ENCODE data around the gene BTN1A1.
"Not testable (repeated sequence)": the region's sequence is repeated elsewhere in the genome, so short reads cannot be mapped to it uniquely, and the experiment has no call there.

The BTN1A1 gene, protein sequence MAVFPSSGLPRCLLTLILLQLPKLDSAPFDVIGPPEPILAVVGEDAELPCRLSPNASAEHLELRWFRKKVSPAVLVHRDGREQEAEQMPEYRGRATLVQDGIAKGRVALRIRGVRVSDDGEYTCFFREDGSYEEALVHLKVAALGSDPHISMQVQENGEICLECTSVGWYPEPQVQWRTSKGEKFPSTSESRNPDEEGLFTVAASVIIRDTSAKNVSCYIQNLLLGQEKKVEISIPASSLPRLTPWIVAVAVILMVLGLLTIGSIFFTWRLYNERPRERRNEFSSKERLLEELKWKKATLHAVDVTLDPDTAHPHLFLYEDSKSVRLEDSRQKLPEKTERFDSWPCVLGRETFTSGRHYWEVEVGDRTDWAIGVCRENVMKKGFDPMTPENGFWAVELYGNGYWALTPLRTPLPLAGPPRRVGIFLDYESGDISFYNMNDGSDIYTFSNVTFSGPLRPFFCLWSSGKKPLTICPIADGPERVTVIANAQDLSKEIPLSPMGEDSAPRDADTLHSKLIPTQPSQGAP

DNA sequence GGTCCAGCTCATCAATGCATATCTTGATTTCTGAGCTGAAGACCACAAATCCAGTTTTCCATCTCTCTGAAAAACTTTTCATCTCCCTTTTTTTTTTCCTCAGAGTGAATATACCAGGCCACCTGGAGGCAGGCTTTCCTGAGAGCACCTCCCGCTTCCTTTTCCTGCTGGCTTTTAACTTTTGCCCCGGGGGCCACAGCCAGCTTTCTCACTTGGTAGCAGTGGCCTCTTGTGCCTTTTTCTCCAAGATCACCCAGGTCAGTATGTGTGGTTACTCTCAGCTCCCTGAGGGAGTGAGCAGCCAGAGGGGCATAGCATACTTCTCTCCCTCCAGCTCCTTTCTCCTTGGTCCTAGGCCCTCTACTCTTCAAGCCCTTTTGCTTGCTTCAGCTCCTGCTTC is at the start of gene BTN1A1:
Gene BTN1A1, plus strand, starts transcription at position 202 of the 400 bp plus-strand sequence. CDS start 984 bp downstream, outside the sequence.
- no peak for DNase-seq (ENCODE audit: low spot score)

GRCh38 chr6:26452631-26453235 is 47.4 kb upstream of the BTN1A1 start:
- DNase-seq (ENCODE audit: low spot score) = no peak

GRCh38 chr6:26454631-26455030 is 45.5 kb upstream of the BTN1A1 start:
- no peak for DNase-seq (ENCODE audit: low spot score)

DNA sequence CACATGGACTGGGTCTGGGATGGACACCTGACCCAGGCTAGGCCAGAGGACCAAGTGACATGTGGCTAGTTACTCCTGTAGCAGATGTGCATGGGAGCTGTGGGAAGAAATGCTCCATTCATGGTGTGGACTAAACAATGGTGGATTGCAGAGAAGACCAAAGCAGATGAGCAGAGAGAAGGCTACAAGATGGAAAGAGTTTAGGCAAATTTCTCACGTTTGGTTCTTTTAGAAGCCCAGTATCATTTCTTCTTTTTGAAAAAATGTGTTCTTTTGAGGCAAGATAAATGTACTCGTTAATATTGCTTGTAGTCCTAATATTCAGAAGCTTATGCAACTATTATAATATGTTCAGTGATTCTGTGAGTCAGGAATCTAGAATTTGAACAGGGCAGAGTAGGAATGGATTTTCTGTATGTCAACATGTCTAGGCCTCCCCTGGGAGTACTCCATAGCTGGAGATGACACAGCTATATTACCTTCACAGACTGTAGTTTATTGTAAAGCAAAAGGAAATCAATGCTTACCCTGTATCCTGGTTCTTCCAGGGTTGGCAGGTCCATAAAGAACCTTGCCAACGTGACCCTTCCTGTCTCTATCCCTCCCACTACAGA is 44.6 kb upstream of the BTN1A1 start:
- DNase-seq (ENCODE audit: low spot score) = no peak

GRCh38 chr6:26457264-26457805 is 42.8 kb upstream of the BTN1A1 start:
- DNase-seq (ENCODE audit: low spot score) = no peak

- peak; percentile 99 for DNase-seq (ENCODE audit: low spot score)
These were observed 42.1 kb upstream of the BTN1A1 start, which contains the start of gene BTN2A1 for GRCh38 chr6:26457806-26458688. BTN2A1 (plus strand) TSS chr6:26457955; CDS start chr6:26458637, 682 bp downstream.

DNA sequence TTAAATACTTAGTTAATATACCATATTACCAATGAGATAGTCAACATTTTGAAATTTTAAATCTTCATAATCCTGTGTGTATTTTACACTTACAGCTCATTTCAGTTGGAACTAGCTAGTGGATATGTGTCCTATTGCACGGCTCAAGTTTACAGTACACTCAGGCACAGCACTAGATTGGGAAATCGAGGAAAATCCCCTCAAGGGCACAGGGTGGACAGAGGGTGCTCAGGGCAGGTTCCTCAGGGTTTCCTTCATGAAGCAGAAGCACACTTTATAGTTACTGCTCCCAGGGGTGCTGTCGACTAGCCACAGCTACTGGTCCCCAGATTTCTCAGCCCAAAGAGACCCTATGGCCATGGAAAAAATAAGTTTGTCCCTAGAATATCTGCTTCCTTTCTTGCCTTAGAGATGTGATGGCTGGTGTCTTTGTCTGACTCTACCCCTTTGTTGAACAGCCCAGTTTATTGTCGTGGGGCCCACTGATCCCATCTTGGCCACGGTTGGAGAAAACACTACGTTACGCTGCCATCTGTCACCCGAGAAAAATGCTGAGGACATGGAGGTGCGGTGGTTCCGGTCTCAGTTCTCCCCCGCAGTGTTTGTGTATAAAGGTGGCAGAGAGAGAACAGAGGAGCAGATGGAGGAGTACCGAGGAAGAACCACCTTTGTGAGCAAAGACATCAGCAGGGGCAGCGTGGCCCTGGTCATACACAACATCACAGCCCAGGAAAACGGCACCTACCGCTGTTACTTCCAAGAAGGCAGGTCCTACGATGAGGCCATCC is 40.9 kb upstream of the BTN1A1 start:
- DNase-seq (ENCODE audit: low spot score) = peak; percentile 83

DNA sequence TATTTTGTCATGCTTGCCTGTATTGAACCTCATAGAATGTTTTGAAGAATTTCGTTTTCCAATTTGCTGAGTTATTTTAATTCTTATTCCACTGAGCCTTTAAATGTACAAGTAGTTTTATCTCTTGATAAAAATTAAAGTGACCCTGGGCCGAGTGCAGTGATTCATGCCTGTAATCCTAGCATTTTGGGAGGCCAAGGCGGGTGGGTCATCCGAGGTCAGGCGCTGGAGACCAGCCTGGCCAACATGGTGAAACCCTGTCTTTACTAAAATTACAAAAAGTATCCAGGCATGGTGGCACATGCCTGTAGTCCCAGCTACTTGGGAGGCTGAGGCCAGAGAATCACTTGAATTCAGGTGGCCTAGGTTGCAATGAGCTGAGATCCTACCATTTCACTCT is 38.8 kb upstream of the BTN1A1 start:
- DNase-seq (ENCODE audit: low spot score) = not testable (repeated sequence)

- DNase-seq (ENCODE audit: low spot score) = no peak
These were observed 36.1 kb upstream of the BTN1A1 start for GRCh38 chr6:26464014-26464413.

DNA sequence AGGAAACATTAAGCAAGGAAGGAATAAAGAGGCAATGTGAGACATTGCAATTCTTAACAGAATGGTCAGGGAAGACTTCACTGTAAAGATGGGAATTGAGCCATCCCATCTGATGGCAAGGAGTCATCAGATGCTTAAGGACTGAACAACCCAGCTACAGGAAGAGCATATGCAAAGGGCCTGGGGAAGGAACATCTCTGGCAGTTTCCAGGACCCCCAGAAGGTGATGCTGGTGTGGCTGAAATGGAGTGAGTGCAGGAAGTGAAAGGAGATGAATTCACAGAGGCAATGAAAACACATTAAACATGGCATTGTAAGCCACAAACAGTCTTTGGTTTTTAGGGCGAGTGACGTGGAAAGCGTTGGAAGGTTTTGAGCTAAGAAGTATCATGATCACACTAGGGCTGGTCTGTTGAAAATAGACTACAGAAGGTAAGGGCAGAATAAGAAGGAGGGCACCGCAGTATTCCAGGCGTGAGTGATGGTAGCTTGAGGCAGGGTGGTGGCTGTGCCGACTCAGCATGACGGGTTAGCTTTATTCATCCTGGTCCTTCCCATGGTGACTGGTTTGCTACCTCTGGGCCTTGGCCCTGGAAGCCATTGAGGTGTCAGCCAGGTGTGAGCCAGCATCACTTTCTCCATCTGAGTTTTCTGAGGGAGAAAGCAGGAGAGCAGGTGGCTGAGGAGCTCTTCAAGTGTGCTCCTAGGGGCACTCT is 35.5 kb upstream of the BTN1A1 start:
- no peak for DNase-seq (ENCODE audit: low spot score)

GRCh38 chr6:26465776-26466175 is 34.3 kb upstream of the BTN1A1 start:
- DNase-seq (ENCODE audit: low spot score) = no peak

- DNase-seq (ENCODE audit: low spot score) = no peak
These were observed 31.3 kb upstream of the BTN1A1 start for GRCh38 chr6:26468829-26469228.

- no peak for DNase-seq (ENCODE audit: low spot score)
These were observed 29.5 kb upstream of the BTN1A1 start for GRCh38 chr6:26470643-26471042.

DNA sequence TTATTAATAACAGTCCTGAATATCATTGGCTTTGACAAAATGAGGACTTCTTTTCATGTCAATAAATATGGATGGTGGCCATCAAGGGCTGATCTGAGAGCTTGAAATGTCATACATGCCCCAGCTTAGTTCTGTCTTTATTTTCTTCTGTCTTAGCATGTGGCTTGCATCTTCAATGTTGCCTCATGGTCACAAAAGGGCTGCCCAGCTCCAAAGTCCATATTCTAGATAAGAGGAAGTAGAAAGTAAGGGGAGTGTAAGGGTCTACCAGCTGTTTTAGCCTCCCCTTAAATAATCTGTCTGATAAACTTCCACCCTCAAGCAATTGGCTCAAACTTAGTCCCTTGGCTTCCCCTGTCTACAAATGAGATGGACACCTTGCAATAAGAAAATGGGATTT is 28.1 kb upstream of the BTN1A1 start:
- no peak for DNase-seq (ENCODE audit: low spot score)

DNA sequence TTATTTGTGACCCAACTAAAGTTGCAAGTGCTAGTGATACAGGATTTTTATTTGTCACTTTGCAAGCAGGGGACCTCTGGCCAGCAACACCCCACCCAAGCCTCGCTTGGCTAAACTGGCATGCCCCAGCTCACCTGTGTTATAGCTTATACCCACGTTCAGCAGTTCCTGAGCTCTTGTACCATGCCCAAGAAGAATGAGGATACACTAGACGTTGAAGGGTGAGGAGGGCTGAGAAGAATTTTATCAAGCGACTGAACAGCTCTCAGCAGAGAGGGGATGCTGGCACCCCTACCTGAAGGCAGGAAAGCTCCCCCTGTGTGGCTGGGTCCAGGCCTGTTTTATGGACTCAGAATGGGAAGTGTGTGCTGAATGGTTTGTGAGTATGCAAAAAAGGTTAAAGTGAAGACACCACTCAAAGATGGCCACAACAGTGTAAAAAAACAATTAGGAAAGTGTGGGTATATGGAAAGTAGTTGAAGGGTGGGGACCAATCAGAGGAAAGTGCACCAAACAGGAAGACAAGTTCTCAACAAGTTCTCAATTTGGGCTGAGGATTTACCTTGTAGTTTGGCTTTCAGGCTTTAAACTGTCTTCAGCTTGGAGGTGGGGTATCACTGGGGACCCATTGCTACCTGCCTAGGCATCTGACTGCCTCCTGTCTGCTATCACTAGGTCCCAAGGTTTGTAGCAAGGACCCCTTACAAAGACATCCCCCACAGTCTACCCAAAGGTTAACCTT is 27.4 kb upstream of the BTN1A1 start:
- no peak for DNase-seq (ENCODE audit: low spot score)

DNA sequence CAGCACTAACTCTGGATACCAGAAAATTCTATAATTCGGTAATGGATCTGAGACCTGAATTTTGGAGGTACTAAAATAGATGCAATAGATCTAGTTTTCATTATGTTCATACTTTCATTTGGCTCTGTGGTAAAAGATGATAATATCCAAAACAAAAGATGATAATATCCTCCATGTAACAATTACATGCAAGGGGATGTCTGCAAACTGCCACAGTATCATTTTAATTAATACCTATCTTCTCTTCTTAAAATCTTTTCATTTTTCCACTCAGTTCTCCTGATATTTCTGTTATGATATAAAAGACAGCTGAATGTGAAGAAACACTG is 26.7 kb upstream of the BTN1A1 start:
- no peak for DNase-seq (ENCODE audit: low spot score)

- peak; percentile 88 for DNase-seq (ENCODE audit: low spot score)
These were observed 26.2 kb upstream of the BTN1A1 start for GRCh38 chr6:26473758-26474438.

GRCh38 chr6:26474439-26474881 is 25.6 kb upstream of the BTN1A1 start:
- no peak for DNase-seq (ENCODE audit: low spot score)
